HEK293 (cell line): ENCODE results near the gene CMIP.

Experiments
- CTCF ChIA-PET: fragments of 350-600 bp; formaldehyde crosslinking; extraction: SDS; loops from one replicate; lab custom pipeline; 2021; ENCODE audit warnings: antibody characterized with exemption; lab: Yijun Ruan, JAX
- POLR2A ChIA-PET: fragments of 300-600 bp; formaldehyde crosslinking; extraction: SDS; loops from one replicate; lab custom pipeline; 2020; ENCODE audit warnings: antibody characterized with exemption, inconsistent platforms; lab: Yijun Ruan, JAX
- H3K27ac ChIP-seq: fragments of 200-500 bp; sonication (Bioruptor generic); 2 replicates; pipeline ENCODE4 v1.5.1; 2014; ENCODE audit warnings: low read depth, low read length, control low read depth, inconsistent platforms; ENCODE audit errors: extremely low read depth
- H3K36me3 ChIP-seq, 2 experiments: fragments of 200-500 bp in 1 of 2; sonication (Bioruptor generic) in 1 of 2; 1 replicate in 1 of 2; 2 replicates in 1 of 2; pipeline ENCODE4 v1.5.1; 2014 to 2017; ENCODE audit warnings: inconsistent platforms in 2 of 2, low read length in 2 of 2; ENCODE audit not compliant: control insufficient read depth in 2 of 2, insufficient read depth in 1 of 2
- H3K4me1 ChIP-seq: fragments of 200-500 bp; sonication (Bioruptor generic); 2 replicates; pipeline ENCODE4 v1.5.1; 2014; ENCODE audit warnings: mild to moderate bottlenecking, low read length, inconsistent platforms; ENCODE audit not compliant: control insufficient read depth, insufficient read depth
- H3K4me3 ChIP-seq: 2 replicates; pipeline ENCODE4 v1.5.1; 2011; ENCODE audit warnings: low read depth, mild to moderate bottlenecking, control low read depth, low read length, moderate library complexity
- H3K9me3 ChIP-seq: fragments of 200-500 bp; sonication (Bioruptor generic); 2 replicates; pipeline ENCODE4 v1.5.1; 2014; ENCODE audit warnings: low read depth, low read length, inconsistent platforms; ENCODE audit not compliant: control insufficient read depth, insufficient read depth
- AEBP2 ChIP-seq: fragments of 450-650 bp; formaldehyde crosslinking; IDR thresholded peaks from 2 replicates; pipeline ENCODE4 v1.5.1; 2016; ENCODE audit warnings: missing biosample characterization, missing genetic modification characterization, borderline replicate concordance
- BCL11B ChIP-seq: fragments of 450-650 bp; formaldehyde crosslinking; IDR thresholded peaks from 2 replicates; pipeline ENCODE4 v1.5.1; 2016; ENCODE audit warnings: low read depth, missing biosample characterization, missing genetic modification characterization
- HIC1 ChIP-seq: fragments of 450-650 bp; formaldehyde crosslinking; IDR thresholded peaks from 2 replicates; pipeline ENCODE4 v1.5.1; 2016; ENCODE audit warnings: missing biosample characterization, missing genetic modification characterization
- INSM2 ChIP-seq: fragments of 450-650 bp; formaldehyde crosslinking; IDR thresholded peaks from 2 replicates; pipeline ENCODE4 v1.5.1; 2016; ENCODE audit warnings: missing biosample characterization, missing genetic modification characterization
- PATZ1 ChIP-seq: fragments of 450-650 bp; formaldehyde crosslinking; IDR thresholded peaks from 2 replicates; pipeline ENCODE4 v1.5.1; 2016; ENCODE audit warnings: missing biosample characterization, missing genetic modification characterization
- REPIN1 ChIP-seq: fragments of 450-650 bp; formaldehyde crosslinking; IDR thresholded peaks from 2 replicates; pipeline ENCODE4 v1.5.1; 2017; ENCODE audit warnings: missing biosample characterization, missing genetic modification characterization, low read depth
- REST ChIP-seq: fragments of 450-650 bp; formaldehyde crosslinking; IDR thresholded peaks from 2 replicates; pipeline ENCODE4 v1.5.1; 2016; ENCODE audit warnings: missing biosample characterization, missing genetic modification characterization
- SP3 ChIP-seq: fragments of 450-650 bp; formaldehyde crosslinking; IDR thresholded peaks from 2 replicates; pipeline ENCODE4 v1.5.1; 2016; ENCODE audit warnings: missing biosample characterization, missing genetic modification characterization
- ZNF112 ChIP-seq: fragments of 450-650 bp; formaldehyde crosslinking; IDR thresholded peaks from 2 replicates; pipeline ENCODE4 v1.5.0; 2017; ENCODE audit warnings: missing biosample characterization, missing genetic modification characterization
- ZNF2 ChIP-seq: fragments of 450-650 bp; formaldehyde crosslinking; IDR thresholded peaks from 2 replicates; pipeline ENCODE4 v1.5.1; 2016; ENCODE audit warnings: missing biosample characterization, missing genetic modification characterization
- ZNF518A ChIP-seq: fragments of 450-650 bp; formaldehyde crosslinking; conservative IDR thresholded peaks from 2 replicates; pipeline ENCODE4 v1.5.1; 2016; ENCODE audit warnings: low read depth, missing biosample characterization, missing genetic modification characterization
- ZNF530 ChIP-seq: fragments of 450-650 bp; formaldehyde crosslinking; IDR thresholded peaks from 2 replicates; pipeline ENCODE4 v1.5.1; 2016; ENCODE audit warnings: low read depth, missing biosample characterization, missing genetic modification characterization
- ZNF585B ChIP-seq: fragments of 450-650 bp; formaldehyde crosslinking; IDR thresholded peaks from 2 replicates; pipeline ENCODE4 v1.5.1; 2016; ENCODE audit warnings: missing biosample characterization, missing genetic modification characterization
- ZNF785 ChIP-seq: fragments of 450-650 bp; formaldehyde crosslinking; IDR thresholded peaks from 2 replicates; pipeline ENCODE4 v1.5.1; 2016; ENCODE audit warnings: missing biosample characterization, missing genetic modification characterization
- ZNF792 ChIP-seq: fragments of 450-650 bp; formaldehyde crosslinking; IDR thresholded peaks from 2 replicates; pipeline ENCODE4 v1.5.1; 2016; ENCODE audit warnings: missing biosample characterization, missing genetic modification characterization
- ZNF837 ChIP-seq: fragments of 450-650 bp; formaldehyde crosslinking; IDR thresholded peaks from 2 replicates; pipeline ENCODE4 v1.5.1; 2016; ENCODE audit warnings: missing biosample characterization, missing genetic modification characterization
- ZSCAN4 ChIP-seq: fragments of 450-650 bp; formaldehyde crosslinking; IDR thresholded peaks from 2 replicates; pipeline ENCODE4 v1.5.1; 2017; ENCODE audit warnings: missing biosample characterization, missing genetic modification characterization
- ZXDB ChIP-seq: fragments of 450-650 bp; formaldehyde crosslinking; IDR thresholded peaks from 2 replicates; pipeline ENCODE4 v1.5.1; 2016; ENCODE audit warnings: missing biosample characterization, missing genetic modification characterization

The CMIP gene

GRCh38 chr16:81709016-81709900, 264.6 kb downstream of the CMIP start (continued):
- TF ChIP-seq INSM2 (no peak), ZNF837 (no peak), ZNF2 (tag by site-specific recombination) (no peak), PATZ1 (tag by site-specific recombination) (no peak), REST (tag by site-specific recombination) (no peak), ZNF518A (no peak)

GRCh38 chr16:81710044-81710443, 265.4 kb downstream of the CMIP start:
- Histone ChIP-seq H3K4me1 (peaks cover 5% of the 10 kb centered on the region; the same call in 1 of the 2 replicates), H3K9me3 (no peaks in the 10 kb centered on the region), H3K36me3 (peaks cover 0 to 38% of the 10 kb centered on the region in 2 experiments; a peak in 1 of 3 replicates), H3K4me3 (no peak overlapping the region), H3K27ac (no peak overlapping the region)
- CTCF ChIA-PET = no interaction called here
- POLR2A ChIA-PET = no interaction called here
- TF ChIP-seq ZNF530 (tag by site-specific recombination) = no peak
- no peak for TF ChIP-seq ZNF792
- TF ChIP-seq SP3 (tag by site-specific recombination) = no peak
- no peak for TF ChIP-seq BCL11B (tag by site-specific recombination)
- no peak for TF ChIP-seq ZNF112 (tag by site-specific recombination)
- no peak for TF ChIP-seq ZSCAN4 (tag by site-specific recombination)
- TF ChIP-seq REPIN1 (tag by site-specific recombination) = no peak
- TF ChIP-seq ZNF585B (tag by site-specific recombination) = no peak
- TF ChIP-seq HIC1 = no peak
- TF ChIP-seq ZXDB (tag by site-specific recombination) = no peak
- no peak for TF ChIP-seq AEBP2 (tag by site-specific recombination)
- TF ChIP-seq ZNF785 (tag by site-specific recombination) = no peak
